Natural killer cell (primary cell): ENCODE results near the gene TMEFF1. TPM values are rescaled to one million over a fixed set of nuclear protein-coding genes. Genes with fewer than 3 reads are reported as not detected.

Source experiments
- ATAC-seq, 3 donors: fragments of 150-1000 bp in 2 of 3; fragments of 200-7000 bp in 1 of 3; cut with Tn5 transposase; 1 replicate in 1 of 3; 2 replicates in 2 of 3; pipeline ENCODE4 v1.10.0; 2021; ENCODE audit warnings: mild to moderate bottlenecking in 2 of 3, moderate library complexity in 2 of 3
- DNase-seq, 2 donors: peaks; one replicate each; pipeline versions ENCODE4 v3.0.0 to v3.0.0-alpha.2; 2013 to 2021; ENCODE audit warnings: mixed read lengths in 1 of 2
- H3K27ac ChIP-seq: one replicate; pipeline ENCODE4 v1.5.1; 2013; ENCODE audit warnings: mild to moderate bottlenecking, low read length
- H3K27me3 ChIP-seq: one replicate; pipeline ENCODE4 v1.6.1; 2013; ENCODE audit warnings: low read length; ENCODE audit not compliant: control insufficient read depth, insufficient read depth
- H3K36me3 ChIP-seq: one replicate; pipeline ENCODE4 v1.6.1; 2013; ENCODE audit warnings: low read length; ENCODE audit not compliant: control insufficient read depth, insufficient read depth
- H3K4me1 ChIP-seq: one replicate; pipeline ENCODE4 v1.6.1; 2013; ENCODE audit warnings: low read length; ENCODE audit not compliant: control insufficient read depth, insufficient read depth
- H3K4me3 ChIP-seq: one replicate; pipeline ENCODE4 v1.5.1; 2013; ENCODE audit warnings: low read length
- H3K9me3 ChIP-seq: one replicate; pipeline ENCODE4 v1.6.1; 2013; ENCODE audit warnings: low read length; ENCODE audit not compliant: control insufficient read depth, insufficient read depth
- H3K27ac Mint-ChIP-seq, 2 donors: one replicate each; pipeline ENCODE4 v1.8.0; 2022; ENCODE audit warnings: mild to moderate bottlenecking in 2 of 2, mixed read lengths in 2 of 2, moderate library complexity in 1 of 2
- H3K27me3 Mint-ChIP-seq, 2 donors: one replicate each; pipeline ENCODE4 v1.8.0; 2022; ENCODE audit warnings: low read depth in 2 of 2, mixed read lengths in 2 of 2
- H3K36me3 Mint-ChIP-seq: one replicate; pipeline ENCODE4 v1.8.0; 2022; ENCODE audit warnings: mixed read lengths
- H3K4me1 Mint-ChIP-seq, 2 donors: one replicate each; pipeline ENCODE4 v1.8.0; 2022; ENCODE audit warnings: mixed read lengths in 2 of 2
- H3K4me3 Mint-ChIP-seq: one replicate; pipeline ENCODE4 v1.8.0; 2022; ENCODE audit warnings: mild to moderate bottlenecking, moderate library complexity, mixed read lengths
- H3K9me3 Mint-ChIP-seq, 2 donors: one replicate each; pipeline ENCODE4 v1.8.0; 2022; ENCODE audit warnings: mixed read lengths in 2 of 2
- CTCF ChIP-seq: fragments of 200-600 bp; IDR thresholded peaks from one replicate; pipeline ENCODE4 v1.8.0; 2022; ENCODE audit warnings: antibody characterized with exemption
- WGBS: methylation state at CpG from one replicate; pipeline ENCODE4 v1.1.7; 2013; ENCODE audit warnings: missing lambda C conversion rate; ENCODE audit not compliant: insufficient coverage; 5-methylcytosine and 5-hydroxymethylcytosine counted together
- intact Hi-C: fragments of 100-400 bp; cut with micrococcal nuclease; formaldehyde crosslinking; loops from one replicate; pipeline ENCODE4 v1.14.2; 2022
- total RNA-seq, 4 donors: library from RNA; stranded (reverse); fragments of 120-200 nt in 1 of 4; gene quantifications; one replicate each; pipeline versions ENCODE4 v1.2.3 to v1.2.4, GENCODE V29; 2013 to 2022

TMEFF1 gene
- total RNA-seq, 3 donors from 2014 or later (not counting 1 experiment from before 2014, with no cell fraction given) = 0.18 TPM; not detected in 2

GRCh38 chr9:100602342-100602801 lies 129.4 kb downstream of the TMEFF1 start:
- peaks cover 19 to 23% of the 10 kb centered on the region in 2 donors for H3K4me1 Mint-ChIP-seq
- ATAC-seq (no peak), DNase-seq (peak in 1 of 2 donors; percentile 9)
- no peak for TF ChIP-seq CTCF
- Histone ChIP-seq H3K4me1 (peaks cover 7% of the 10 kb centered on the region), H3K4me3 (no peak overlapping the region), H3K27ac (no peak overlapping the region), H3K27me3 (peaks cover 5% of the 10 kb centered on the region), H3K9me3 (no peaks in the 10 kb centered on the region), H3K36me3 (no peaks in the 10 kb centered on the region)
- H3K4me3 Mint-ChIP-seq = no peak overlapping the region
- H3K27me3 Mint-ChIP-seq = peaks cover 0 to 2% of the 10 kb centered on the region in 2 donors
- WGBS = 34% methylated on average over 2 of the region's 2 CpGs
- H3K27ac Mint-ChIP-seq = no peak overlapping the region
- intact Hi-C loops = no loop called here
- no peaks in the 10 kb centered on the region for H3K9me3 Mint-ChIP-seq
- no peaks in the 10 kb centered on the region for H3K36me3 Mint-ChIP-seq

GRCh38 chr9:100605405-100605804 lies 132.5 kb downstream of the TMEFF1 start:
- Histone ChIP-seq H3K4me1 (no peaks in the 10 kb centered on the region), H3K27ac (no peak overlapping the region), H3K9me3 (no peaks in the 10 kb centered on the region), H3K4me3 (no peak overlapping the region), H3K27me3 (peaks cover 5% of the 10 kb centered on the region), H3K36me3 (no peaks in the 10 kb centered on the region)
- H3K27ac Mint-ChIP-seq = no peak overlapping the region
- DNase-seq (no peak), ATAC-seq (no peak)
- WGBS = 91% methylated on average over 1 of the region's 1 CpG
- intact Hi-C loops = no loop called here
- H3K27me3 Mint-ChIP-seq = peaks cover 0 to 2% of the 10 kb centered on the region in 2 donors
- TF ChIP-seq CTCF = no peak
- no peaks in the 10 kb centered on the region for H3K9me3 Mint-ChIP-seq
- H3K36me3 Mint-ChIP-seq = no peaks in the 10 kb centered on the region
- no peaks in the 10 kb centered on the region for H3K4me1 Mint-ChIP-seq
- no peak overlapping the region for H3K4me3 Mint-ChIP-seq

- peaks cover 2 to 14% of the 10 kb centered on the region in 2 donors for H3K27me3 Mint-ChIP-seq
Observed at GRCh38 chr9:100619194-100619593, 146.2 kb downstream of the TMEFF1 start.

More at GRCh38 chr9:100619194-100619593, 146.2 kb downstream of the TMEFF1 start:
- no peaks in the 10 kb centered on the region for H3K4me1 ChIP-seq
- DNase-seq (no peak), ATAC-seq (no peak)
- H3K4me3 ChIP-seq = no peak overlapping the region
- Mint-ChIP-seq H3K4me1 (no peaks in the 10 kb centered on the region), H3K9me3 (peaks cover 0 to 6% of the 10 kb centered on the region in 2 donors), H3K27ac (no peak overlapping the region), H3K36me3 (no peaks in the 10 kb centered on the region), H3K4me3 (no peak overlapping the region)
- no peaks in the 10 kb centered on the region for H3K9me3 ChIP-seq
- H3K27ac ChIP-seq = no peak overlapping the region
- no peaks in the 10 kb centered on the region for H3K36me3 ChIP-seq
- 80% methylated on average over 5 of the region's 5 CpGs for WGBS
- no peaks in the 10 kb centered on the region for H3K27me3 ChIP-seq
- no peak for TF ChIP-seq CTCF
- intact Hi-C loops = no loop called here
